ENCODE data around the gene RAB37.

Gene RAB37

DNA sequence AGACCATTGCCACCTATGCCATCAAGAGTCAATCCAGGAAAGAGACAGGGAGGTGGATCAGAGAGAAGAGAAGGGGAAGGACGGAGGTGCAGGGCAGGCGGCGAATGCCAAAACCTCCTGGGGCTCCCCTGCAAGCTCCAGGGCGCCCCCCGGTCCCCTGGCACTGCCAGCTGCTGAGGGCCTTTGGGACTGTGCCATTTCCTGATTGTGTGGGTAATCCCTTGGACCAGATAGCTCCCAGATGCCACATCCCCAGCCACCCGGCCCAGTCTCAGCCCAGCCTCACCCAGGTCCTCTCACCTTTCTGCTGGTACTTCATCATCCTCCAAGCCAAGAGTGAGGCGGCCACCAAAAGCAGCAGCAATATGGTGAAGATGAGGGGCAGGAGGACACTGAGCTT lies 39.0 kb upstream of the RAB37 start:
- TF ChIP-seq CTCF (IDR thresholded peaks at IDR 0.05; ENCODE audit: borderline replicate concordance, insufficient read depth, low read depth, low read length): no peak
- no peak overlapping the region for H3K4me3 ChIP-seq (ENCODE audit: low read depth, low read length)

- TF ChIP-seq CTCF (IDR thresholded peaks at IDR 0.05; ENCODE audit: borderline replicate concordance, insufficient read depth, low read depth, low read length): no peak
- no peak overlapping the region for H3K4me3 ChIP-seq (ENCODE audit: low read depth, low read length)
These were observed 37.8 kb upstream of the RAB37 start for GRCh38 chr17:74699236-74699635.

DNA sequence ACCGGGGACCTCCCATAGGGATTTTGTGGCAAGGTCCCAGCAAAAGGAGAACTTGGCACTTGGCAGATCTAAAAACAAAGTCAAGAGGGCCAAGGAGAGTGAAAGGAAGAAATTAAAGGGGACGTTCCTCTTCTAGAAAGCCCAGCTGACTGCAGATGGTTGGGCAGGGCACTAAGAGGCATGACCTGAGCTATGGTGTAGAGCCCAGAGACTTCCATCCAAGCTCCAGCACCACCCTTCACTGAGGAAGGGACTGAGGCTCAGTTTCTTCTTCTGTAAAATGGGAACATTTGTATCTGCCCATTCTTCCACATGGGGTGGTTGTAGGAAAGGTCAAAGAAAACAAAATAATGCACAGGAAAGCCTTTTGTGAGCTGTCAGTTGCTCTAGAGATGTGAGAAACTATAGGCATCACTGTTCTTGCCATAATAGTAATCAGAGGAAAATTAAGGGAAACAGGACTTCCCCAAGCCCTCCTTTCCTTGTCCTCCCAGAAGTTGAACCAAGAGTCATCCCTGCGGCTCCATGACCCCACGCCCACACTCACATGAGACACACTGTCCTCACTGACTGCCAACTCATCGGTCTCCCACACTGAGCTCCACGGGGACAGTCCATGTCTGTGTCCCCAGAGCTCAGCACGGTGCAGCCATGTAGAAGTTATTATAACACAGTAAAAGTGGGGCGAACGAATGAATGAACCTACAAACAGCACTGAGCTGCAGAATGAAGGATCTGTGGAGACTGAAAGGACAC lies 34.8 kb upstream of the RAB37 start:
- no peak for TF ChIP-seq CTCF (IDR thresholded peaks at IDR 0.05; ENCODE audit: borderline replicate concordance, insufficient read depth, low read depth, low read length)
- no peak overlapping the region for H3K4me3 ChIP-seq (ENCODE audit: low read depth, low read length)

GRCh38 chr17:74703311-74703710 lies 33.7 kb upstream of the RAB37 start:
- TF ChIP-seq CTCF (IDR thresholded peaks at IDR 0.05; ENCODE audit: borderline replicate concordance, insufficient read depth, low read depth, low read length): no peak

DNA sequence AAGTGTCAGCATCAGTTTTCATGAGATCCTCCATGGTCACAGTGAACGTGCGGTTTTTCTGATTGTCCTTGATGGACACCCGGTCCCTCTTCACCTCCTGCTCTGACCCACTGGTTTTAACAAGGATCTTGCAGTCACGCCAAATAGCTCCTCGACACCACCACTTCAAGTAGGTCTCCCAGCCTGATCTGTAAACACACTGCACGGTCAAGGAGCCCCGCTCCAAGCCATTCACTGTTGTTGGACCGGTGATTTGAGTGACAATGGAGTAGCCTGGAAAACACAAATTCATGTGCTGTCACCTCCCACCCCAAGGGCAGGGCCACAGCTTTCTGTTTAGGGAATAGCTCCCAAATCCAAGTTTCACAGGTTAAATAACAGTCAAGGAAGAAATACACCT lies 32.5 kb upstream of the RAB37 start:
- TF ChIP-seq CTCF (IDR thresholded peaks at IDR 0.05; ENCODE audit: borderline replicate concordance, insufficient read depth, low read depth, low read length): no peak
- H3K4me3 ChIP-seq (ENCODE audit: low read depth, low read length): no peak overlapping the region

More at GRCh38 chr17:74703311-74703710, 33.7 kb upstream of the RAB37 start:
- H3K4me3 ChIP-seq (ENCODE audit: low read depth, low read length): no peak overlapping the region

GRCh38 chr17:74711058-74711824 lies 25.8 kb upstream of the RAB37 start:
- no peak overlapping the region for H3K4me3 ChIP-seq (ENCODE audit: low read depth, low read length)
- TF ChIP-seq CTCF (IDR thresholded peaks at IDR 0.05; ENCODE audit: borderline replicate concordance, insufficient read depth, low read depth, low read length): no peak

DNA sequence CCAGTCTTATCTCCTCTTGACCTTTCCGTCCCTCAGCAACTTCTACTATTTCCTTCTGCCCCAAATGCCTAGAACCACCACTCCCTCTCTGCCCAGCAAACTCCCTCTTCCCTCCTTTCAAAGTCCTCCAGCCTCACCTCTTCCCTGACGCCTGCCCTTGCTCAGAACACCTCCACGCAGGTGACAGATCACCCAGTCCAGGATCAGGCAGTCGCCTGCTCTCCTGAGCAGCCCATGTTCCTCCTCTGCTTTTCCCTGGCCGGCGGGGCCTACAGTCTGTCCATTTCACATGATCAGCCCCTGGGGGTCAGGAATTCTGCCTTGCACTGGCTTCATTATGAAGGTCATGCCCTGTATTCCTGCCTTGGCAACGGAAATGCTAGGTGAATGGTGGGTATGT lies 24.8 kb upstream of the RAB37 start:
- no peak overlapping the region for H3K4me3 ChIP-seq (ENCODE audit: low read depth, low read length)
- no peak for TF ChIP-seq CTCF (IDR thresholded peaks at IDR 0.05; ENCODE audit: borderline replicate concordance, insufficient read depth, low read depth, low read length)
